Mesendoderm (in vitro differentiated cells): Measurements from ENCODE around the gene HK2.

Experiments used
- DNase-seq: peaks from one replicate; pipeline ENCODE4 v3.0.0; 2013
- H2AK5ac ChIP-seq: 2 replicates; pipeline ENCODE4 v1.6.1; 2013; ENCODE audit warnings: low read length, inconsistent platforms
- H2BK120ac ChIP-seq: 2 replicates; pipeline ENCODE4 v1.6.1; 2013; ENCODE audit warnings: low read depth, mild to moderate bottlenecking, low read length, moderate library complexity, mixed read lengths
- H2BK15ac ChIP-seq: replicated peaks from 2 replicates; pipeline ENCODE4 v1.6.1; 2013; ENCODE audit warnings: low read depth, mild to moderate bottlenecking, moderate library complexity
- H2BK5ac ChIP-seq: 2 replicates; pipeline ENCODE4 v1.6.1; 2013; ENCODE audit warnings: low read length, inconsistent platforms
- H3K18ac ChIP-seq: 2 replicates; pipeline ENCODE4 v1.6.1; 2013; ENCODE audit warnings: mild to moderate bottlenecking, low read length, mixed read lengths
- H3K23ac ChIP-seq: one replicate; pipeline ENCODE4 v1.6.1; 2013; ENCODE audit warnings: low read length
- H3K27ac ChIP-seq: 2 replicates; pipeline ENCODE4 v1.5.1; 2013; ENCODE audit warnings: low read depth, mild to moderate bottlenecking, inconsistent platforms, low read length, moderate library complexity
- H3K27me3 ChIP-seq: 2 replicates; pipeline ENCODE4 v1.6.1; 2013; ENCODE audit warnings: low read length, control low read depth, mild to moderate bottlenecking, inconsistent platforms; ENCODE audit not compliant: insufficient read depth, poor library complexity
- H3K36me3 ChIP-seq: 2 replicates; pipeline ENCODE4 v1.6.1; 2013; ENCODE audit warnings: low read length, inconsistent platforms; ENCODE audit not compliant: control insufficient read depth, insufficient read depth
- H3K4ac ChIP-seq: one replicate; pipeline ENCODE4 v1.6.1; 2013; ENCODE audit warnings: low read depth, mild to moderate bottlenecking, low read length, moderate library complexity
- H3K4me1 ChIP-seq: 2 replicates; pipeline ENCODE4 v1.6.1; 2013; ENCODE audit warnings: low read depth, low read length, inconsistent platforms; ENCODE audit not compliant: control insufficient read depth
- H3K4me2 ChIP-seq: 2 replicates; pipeline ENCODE4 v1.6.1; 2013; ENCODE audit warnings: low read length
- H3K4me3 ChIP-seq: 2 replicates; pipeline ENCODE4 v1.5.1; 2013; ENCODE audit warnings: mild to moderate bottlenecking, low read length
- H3K56ac ChIP-seq: one replicate; pipeline ENCODE4 v1.6.1; 2013; ENCODE audit warnings: low read length
- H3K79me1 ChIP-seq: 2 replicates; pipeline ENCODE4 v1.6.1; 2013; ENCODE audit warnings: low read length, inconsistent platforms
- H3K79me2 ChIP-seq: 2 replicates; pipeline ENCODE4 v1.6.1; 2013; ENCODE audit warnings: mild to moderate bottlenecking, low read length; ENCODE audit not compliant: control insufficient read depth, insufficient read depth
- H3K9ac ChIP-seq: 2 replicates; pipeline ENCODE4 v1.6.1; 2013; ENCODE audit warnings: low read length, inconsistent platforms
- H4K5ac ChIP-seq: one replicate; pipeline ENCODE4 v1.6.1; 2013; ENCODE audit warnings: low read length
- H4K8ac ChIP-seq: one replicate; pipeline ENCODE4 v1.6.1; 2013; ENCODE audit warnings: low read depth, mild to moderate bottlenecking, control low read depth, low read length, moderate library complexity
- WGBS: extraction: QIAGEN DNeasy Blood & Tissue Kit; methylation state at CpG from one replicate; pipeline ENCODE4 v1.1.7; 2013; ENCODE audit warnings: low lambda C conversion rate, missing lambda C conversion rate; ENCODE audit not compliant: insufficient coverage; ENCODE audit errors: extremely low coverage; 5-methylcytosine and 5-hydroxymethylcytosine counted together

HK2 gene

DNA sequence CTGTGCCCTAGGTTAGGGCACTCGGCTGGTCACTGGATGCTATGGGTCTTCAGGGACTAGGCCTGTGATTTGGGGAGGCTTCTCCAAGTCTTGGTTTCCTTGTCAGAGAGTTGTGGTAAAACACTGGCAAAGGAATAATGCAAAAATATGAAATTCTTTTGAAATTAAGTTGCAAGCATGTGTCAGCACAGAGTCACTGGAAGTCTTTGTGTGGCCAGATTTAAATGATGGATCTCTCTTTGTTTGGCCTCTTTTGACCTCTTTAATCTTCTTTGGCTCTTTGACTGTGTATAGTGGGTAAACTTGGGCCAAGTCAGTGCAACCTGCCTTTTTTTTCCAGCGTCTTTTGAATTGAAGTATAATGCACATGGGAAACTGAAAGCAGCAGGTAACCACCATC, 12.1 kb downstream of the HK2 start:
- H3K79me2 ChIP-seq: peaks cover 52% of the 10 kb centered on the region
- no peak overlapping the region for H3K56ac ChIP-seq
- no CpG with 5 or more reads among the region's 2 CpGs for WGBS
- no peaks in the 10 kb centered on the region for H3K27me3 ChIP-seq
- no peak overlapping the region for H3K18ac ChIP-seq
- H2BK120ac ChIP-seq: no peak overlapping the region
- peaks cover 16% of the 10 kb centered on the region for H3K4me1 ChIP-seq
- no peak for DNase-seq
- H2BK5ac ChIP-seq: no peak overlapping the region
- H3K36me3 ChIP-seq: no peaks in the 10 kb centered on the region
- H4K8ac ChIP-seq: no peak overlapping the region
- no peak overlapping the region for H2AK5ac ChIP-seq
- H3K9ac ChIP-seq: no peak overlapping the region
- H3K79me1 ChIP-seq: peaks cover 41% of the 10 kb centered on the region
- H3K4me2 ChIP-seq: no peak overlapping the region
- no peak overlapping the region for H4K5ac ChIP-seq
- H3K27ac ChIP-seq: no peak overlapping the region
- no peak overlapping the region for H2BK15ac ChIP-seq
- no peak overlapping the region for H3K4ac ChIP-seq
- no peak overlapping the region for H3K4me3 ChIP-seq
- no peak overlapping the region for H3K23ac ChIP-seq

DNA sequence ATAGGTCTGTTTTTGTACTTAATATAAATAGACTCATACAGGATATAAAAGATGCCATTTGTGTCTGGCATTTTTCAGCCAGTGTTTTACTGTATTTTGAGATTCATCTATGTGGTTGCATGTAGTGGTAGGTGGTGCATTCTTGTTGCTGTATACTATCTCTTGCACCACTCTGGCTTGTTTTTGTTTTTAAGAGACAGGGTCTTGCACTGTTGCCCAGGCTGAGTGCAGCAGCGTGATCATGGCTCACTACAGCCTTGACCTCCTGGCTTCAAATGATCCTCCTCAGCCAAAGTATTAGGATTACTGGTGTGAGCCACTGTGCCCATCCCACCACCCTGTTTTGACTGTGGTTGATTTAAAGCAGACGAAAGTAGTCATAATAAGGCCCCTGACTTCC, 12.6 kb downstream of the HK2 start:
- H3K56ac ChIP-seq: no peak overlapping the region
- H3K79me1 ChIP-seq: peaks cover 42% of the 10 kb centered on the region
- H3K36me3 ChIP-seq: no peaks in the 10 kb centered on the region
- no peaks in the 10 kb centered on the region for H3K27me3 ChIP-seq
- no peak overlapping the region for H3K4ac ChIP-seq
- H3K9ac ChIP-seq: no peak overlapping the region
- WGBS: no CpG with 5 or more reads among the region's 2 CpGs
- H2AK5ac ChIP-seq: no peak overlapping the region
- no peak overlapping the region for H3K23ac ChIP-seq
- no peak overlapping the region for H4K8ac ChIP-seq
- H2BK5ac ChIP-seq: no peak overlapping the region
- no peak overlapping the region for H3K27ac ChIP-seq
- H2BK120ac ChIP-seq: no peak overlapping the region
- peaks cover 16% of the 10 kb centered on the region for H3K4me1 ChIP-seq
- H4K5ac ChIP-seq: no peak overlapping the region
- H3K79me2 ChIP-seq: peaks cover 50% of the 10 kb centered on the region
- no peak overlapping the region for H2BK15ac ChIP-seq
- no peak overlapping the region for H3K18ac ChIP-seq
- DNase-seq: no peak
- no peak overlapping the region for H3K4me2 ChIP-seq
- H3K4me3 ChIP-seq: no peak overlapping the region

DNA sequence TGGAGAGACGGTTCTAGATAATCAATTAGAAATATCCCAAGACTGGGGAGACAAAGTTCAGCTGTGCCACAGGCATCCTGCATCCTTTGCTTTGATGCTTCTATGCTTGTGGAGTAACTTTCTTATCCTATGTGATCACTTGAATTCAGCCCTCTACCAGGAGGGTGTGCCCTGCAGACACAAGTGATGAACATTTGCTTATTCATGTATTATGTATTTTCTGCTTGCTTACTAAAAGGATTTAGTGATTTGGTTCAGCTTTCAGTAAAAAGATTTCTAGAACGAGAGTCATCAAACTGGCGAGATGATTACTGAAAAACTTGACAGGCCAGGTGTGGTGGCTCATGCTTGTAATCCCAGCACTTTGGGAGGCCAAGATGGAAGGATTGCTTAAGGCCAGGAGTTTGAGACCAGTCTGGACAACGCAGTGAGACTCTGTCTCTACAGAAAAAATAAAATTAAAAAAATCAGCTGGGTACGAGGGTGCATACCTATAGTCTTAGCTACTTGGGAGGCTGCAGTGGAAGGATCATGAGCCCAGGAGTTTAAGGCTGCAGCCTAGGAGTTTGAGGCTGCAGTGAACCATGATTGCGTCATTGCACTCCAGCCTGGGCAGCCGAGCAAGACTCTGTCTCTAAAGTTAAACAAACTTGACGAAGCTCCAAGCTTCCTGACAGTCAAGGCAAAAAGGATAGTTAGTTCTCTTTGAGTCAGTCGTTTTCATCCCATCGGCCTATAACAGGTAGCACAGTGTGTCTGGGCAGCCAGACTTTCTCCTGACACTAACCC, 13.3 kb downstream of the HK2 start:
- H4K5ac ChIP-seq: no peak overlapping the region
- H2BK15ac ChIP-seq: no peak overlapping the region
- H3K9ac ChIP-seq: no peak overlapping the region
- H3K23ac ChIP-seq: no peak overlapping the region
- no peak overlapping the region for H3K27ac ChIP-seq
- no peak overlapping the region for H3K18ac ChIP-seq
- no peak overlapping the region for H3K4me2 ChIP-seq
- no peak for DNase-seq
- H3K4ac ChIP-seq: no peak overlapping the region
- H3K4me1 ChIP-seq: peaks cover 16% of the 10 kb centered on the region
- no peak overlapping the region for H3K4me3 ChIP-seq
- H3K79me1 ChIP-seq: peaks cover 45% of the 10 kb centered on the region
- H4K8ac ChIP-seq: no peak overlapping the region
- no CpG with 5 or more reads among the region's 10 CpGs for WGBS
- H2BK5ac ChIP-seq: no peak overlapping the region
- no peaks in the 10 kb centered on the region for H3K36me3 ChIP-seq
- H3K27me3 ChIP-seq: no peaks in the 10 kb centered on the region
- H3K56ac ChIP-seq: no peak overlapping the region
- H2BK120ac ChIP-seq: no peak overlapping the region
- peaks cover 51% of the 10 kb centered on the region for H3K79me2 ChIP-seq
- H2AK5ac ChIP-seq: no peak overlapping the region

DNA sequence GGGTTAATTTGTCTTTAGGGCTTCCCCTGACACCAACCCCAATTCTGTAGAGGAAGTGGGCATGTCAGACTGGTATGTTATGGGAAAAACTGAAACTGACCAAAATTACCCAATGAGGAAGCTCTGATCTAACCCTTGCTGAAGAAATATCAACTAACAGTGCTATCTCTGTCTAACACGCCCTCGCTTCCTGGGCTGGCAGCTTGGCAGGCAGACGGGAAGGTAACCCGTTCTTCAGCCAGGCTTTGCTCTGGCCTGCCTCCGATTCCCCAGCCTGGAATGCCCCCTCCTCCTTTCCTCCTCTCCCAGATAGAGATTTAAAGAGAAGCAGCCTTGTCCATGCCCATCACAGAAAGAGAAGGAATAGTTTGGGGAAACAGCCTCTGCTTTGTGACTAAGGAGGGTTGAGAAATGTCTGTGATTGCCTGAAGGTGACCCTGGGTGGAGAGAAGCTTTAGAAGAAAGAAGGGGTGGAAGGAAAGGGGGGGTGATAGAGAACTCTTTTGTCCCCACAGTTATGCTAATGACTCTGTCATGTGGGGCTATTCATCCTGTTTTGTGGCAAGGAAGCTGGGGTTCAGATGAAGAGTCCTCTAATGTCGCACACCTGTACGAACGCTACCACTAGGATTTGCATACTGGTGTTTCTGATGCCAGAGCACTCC, 15.4 kb downstream of the HK2 start:
- no peak overlapping the region for H3K27ac ChIP-seq
- DNase-seq: peak; percentile 17
- WGBS: no CpG with 5 or more reads among the region's 8 CpGs

DNA sequence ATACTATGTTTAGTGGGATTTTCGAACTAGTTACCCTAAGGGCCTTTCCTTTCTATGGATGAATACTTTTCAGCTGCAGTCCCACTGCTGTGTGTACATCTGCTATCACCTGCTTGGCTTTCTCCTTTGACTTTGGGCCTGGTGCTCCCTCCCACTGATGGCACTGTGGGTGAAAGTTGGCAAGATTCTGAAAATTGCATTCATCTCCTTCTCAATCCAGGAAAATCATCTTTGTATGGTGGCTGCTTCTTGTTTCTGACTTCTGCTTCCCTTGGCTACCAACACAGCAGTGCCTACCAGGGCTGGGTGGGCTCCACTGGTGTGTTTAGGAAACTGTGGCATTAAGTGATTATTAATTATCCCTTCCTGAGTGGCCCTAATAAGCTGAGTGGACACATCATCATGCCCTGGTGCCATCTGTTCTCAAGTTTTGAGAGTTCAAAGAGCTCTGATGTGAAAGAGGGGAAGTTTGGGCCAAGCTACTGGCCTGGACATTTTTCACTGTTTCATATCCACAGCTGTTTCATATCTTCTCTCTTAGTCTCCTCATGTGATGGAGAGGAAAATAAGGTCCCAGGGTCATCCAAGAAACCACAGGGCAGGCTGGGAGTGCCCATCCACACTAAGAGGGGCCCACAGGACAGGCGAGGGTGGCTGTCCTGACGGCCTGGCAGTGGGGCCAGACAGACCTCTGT, 16.7 kb downstream of the HK2 start:
- Histone ChIP-seq H3K56ac (no peak overlapping the region), H3K79me1 (peaks cover 30% of the 10 kb centered on the region), H3K4me1 (peaks cover 7% of the 10 kb centered on the region), H3K4me3 (no peak overlapping the region), H2BK120ac (no peak overlapping the region), H4K8ac (no peak overlapping the region), H3K23ac (no peak overlapping the region), H3K27me3 (no peaks in the 10 kb centered on the region), H3K9ac (no peak overlapping the region), H3K79me2 (peaks cover 27% of the 10 kb centered on the region), H2BK5ac (no peak overlapping the region), H4K5ac (no peak overlapping the region), H3K27ac (no peak overlapping the region), H3K18ac (no peak overlapping the region), H2AK5ac (no peak overlapping the region), H2BK15ac (no peak overlapping the region), H3K4ac (no peak overlapping the region), H3K4me2 (no peak overlapping the region), H3K36me3 (peaks cover 4% of the 10 kb centered on the region)
- WGBS: no CpG with 5 or more reads among the region's 3 CpGs
- no peak for DNase-seq

More for the DNA sequence above, 15.4 kb downstream of the HK2 start:
- Histone ChIP-seq H2AK5ac (no peak overlapping the region), H3K79me1 (peaks cover 36% of the 10 kb centered on the region), H2BK15ac (no peak overlapping the region), H3K23ac (no peak overlapping the region), H4K5ac (no peak overlapping the region), H3K9ac (no peak overlapping the region), H3K36me3 (peaks cover 2% of the 10 kb centered on the region), H3K56ac (no peak overlapping the region), H2BK5ac (no peak overlapping the region), H3K79me2 (peaks cover 35% of the 10 kb centered on the region), H3K4me3 (no peak overlapping the region), H3K4me2 (no peak overlapping the region), H3K4ac (no peak overlapping the region), H3K18ac (no peak overlapping the region), H4K8ac (no peak overlapping the region), H3K27me3 (no peaks in the 10 kb centered on the region), H2BK120ac (no peak overlapping the region), H3K4me1 (peaks cover 9% of the 10 kb centered on the region)
